Pancreas (tissue), 10 donors: ENCODE measurements around the gene AHCTF1. TPM values are rescaled to one million over a fixed set of nuclear protein-coding genes. Genes with fewer than 3 reads are reported as not detected.

Experiments used
- ATAC-seq, 4 donors: fragments of 200-7000 bp; cut with Tn5 transposase; one replicate each; pipeline versions ENCODE4 v1.8.0 to v1.9.1; 2020; ENCODE audit warnings: mild to moderate bottlenecking in 4 of 4, moderate library complexity in 4 of 4
- DNase-seq, 6 donors: peaks; one replicate each; pipeline ENCODE4 v3.0.0-alpha.2; 2020
- FAIRE-seq: peaks from 2 replicates; lab custom pipeline; 2012; peaks lifted over from hg19 to GRCh38; lab: Jason Lieb, UNC
- H3K27ac ChIP-seq, 4 donors: fragments of 200-600 bp; sonication (generic); 1 replicate in 3 of 4; 2 replicates in 1 of 4; pipeline versions ENCODE4 v1.5.0 to v1.8.0; 2020
- H3K27me3 ChIP-seq, 4 donors: fragments of 200-600 bp; one replicate each; pipeline ENCODE4 v1.8.0; 2021
- H3K36me3 ChIP-seq, 3 donors: fragments of 200-600 bp; sonication (generic) in 1 of 3; one replicate each; pipeline versions ENCODE4 v1.5.0 to v1.8.0; 2020 to 2021
- H3K4me1 ChIP-seq, 3 donors: fragments of 200-600 bp; one replicate each; pipeline ENCODE4 v1.8.0; 2021
- H3K4me3 ChIP-seq, 4 donors: fragments of 200-600 bp; sonication (generic) in 2 of 4; one replicate each; pipeline versions ENCODE4 v1.5.0 to v1.8.0; 2020 to 2021
- H3K9me3 ChIP-seq, 4 donors: fragments of 200-600 bp; one replicate each; pipeline ENCODE4 v1.8.0; 2021
- WGBS, 2 donors: extraction: QIAGEN DNeasy Blood & Tissue Kit; methylation state at CpG; one replicate each; pipeline ENCODE4 v1.1.7; 2013; 5-methylcytosine and 5-hydroxymethylcytosine counted together
- intact Hi-C, 3 donors: fragments of 100-400 bp; cut with DNase I; formaldehyde crosslinking; loops; one replicate each; pipeline versions ENCODE4 v1.11.1 to v1.14.2; 2022
- polyA plus RNA-seq, 2 donors: library from polyadenylated mRNA; stranded (reverse); fragments of 200-250 nt; gene quantifications; one replicate each; pipeline ENCODE4 v1.2.3, GENCODE V29; 2013
- total RNA-seq, 6 donors: library from RNA; stranded (reverse); fragmentation: NEBNext Ultra II Directional in 4 of 6; extraction: Animal tissue kit (Norgen Biotek cat#: 25700) in 4 of 6; gene quantifications; one replicate each; pipeline versions ENCODE4 v1.2.1 to v1.2.4, GENCODE V29; 2021 to 2023
- TF ChIP-seq, protein P1 (sequence below), 4 donors: fragments of 200-600 bp; sonication (generic) in 3 of 4; IDR thresholded peaks; one replicate each; pipeline versions ENCODE4 v1.5.0 to v1.8.0; 2021; ENCODE audit warnings: antibody characterized with exemption in 4 of 4
- donor health status: healthy with polysubstance abuse.
- donor health status: DM: no; HTN: no; CAD: no; lungs with moderate emphysema.
- donor health status: DM: no; HTN: no; CAD: no.
- donor health status: control.
- donor health status: control.
- donor health status: Bipolar disorder and iron deficiency.
- donor health status: DM: yes; HTN: yes; CAD: no.
- donor health status: DM: no; HTN: no; CAD: no.
- donor health status: DM: no; HTN: no; CAD: no.
- donor health status: DM: yes; HTN: yes; CAD: no.

Gene AHCTF1
- total and polyA plus RNA-seq, 8 donors, result 4.8 to 14.6 (median 11.5) TPM

DNA sequence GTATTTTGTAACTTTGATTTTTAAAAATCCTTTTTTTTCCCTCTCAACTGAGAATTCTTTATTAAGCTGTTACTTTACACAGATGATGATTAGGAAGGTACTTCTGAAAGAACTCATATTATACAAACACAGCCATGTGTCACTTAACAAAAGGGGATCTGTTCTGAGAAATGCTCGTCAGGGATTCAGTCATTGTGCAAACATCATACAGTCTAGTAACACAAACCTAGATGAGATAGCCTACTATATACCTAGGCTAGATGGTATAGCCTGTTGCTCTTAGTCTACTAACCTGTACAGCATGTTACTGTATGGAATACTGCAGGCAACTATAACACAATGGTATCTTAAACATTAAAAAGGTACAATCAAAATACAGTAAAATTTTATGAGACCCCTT, 24.9 kb downstream of the AHCTF1 start:
- Histone ChIP-seq H3K27ac (no peak overlapping the region), H3K4me1 (peaks cover 0 to 3% (median 0%) of the 10 kb centered on the region in 3 donors), H3K36me3 (peaks cover 0 to 18% (median 14%) of the 10 kb centered on the region in 3 donors), H3K9me3 (no peaks in the 10 kb centered on the region), H3K27me3 (no peaks in the 10 kb centered on the region), H3K4me3 (no peak overlapping the region)
- intact Hi-C loops, result no loop called here
- DNase-seq, result no peak
- FAIRE-seq, result no peak
- no peak for ATAC-seq
- WGBS, 2 donors, result 29 to 36% methylated on average over 1 of the region's 1 CpG
- TF ChIP-seq, protein P1, sequence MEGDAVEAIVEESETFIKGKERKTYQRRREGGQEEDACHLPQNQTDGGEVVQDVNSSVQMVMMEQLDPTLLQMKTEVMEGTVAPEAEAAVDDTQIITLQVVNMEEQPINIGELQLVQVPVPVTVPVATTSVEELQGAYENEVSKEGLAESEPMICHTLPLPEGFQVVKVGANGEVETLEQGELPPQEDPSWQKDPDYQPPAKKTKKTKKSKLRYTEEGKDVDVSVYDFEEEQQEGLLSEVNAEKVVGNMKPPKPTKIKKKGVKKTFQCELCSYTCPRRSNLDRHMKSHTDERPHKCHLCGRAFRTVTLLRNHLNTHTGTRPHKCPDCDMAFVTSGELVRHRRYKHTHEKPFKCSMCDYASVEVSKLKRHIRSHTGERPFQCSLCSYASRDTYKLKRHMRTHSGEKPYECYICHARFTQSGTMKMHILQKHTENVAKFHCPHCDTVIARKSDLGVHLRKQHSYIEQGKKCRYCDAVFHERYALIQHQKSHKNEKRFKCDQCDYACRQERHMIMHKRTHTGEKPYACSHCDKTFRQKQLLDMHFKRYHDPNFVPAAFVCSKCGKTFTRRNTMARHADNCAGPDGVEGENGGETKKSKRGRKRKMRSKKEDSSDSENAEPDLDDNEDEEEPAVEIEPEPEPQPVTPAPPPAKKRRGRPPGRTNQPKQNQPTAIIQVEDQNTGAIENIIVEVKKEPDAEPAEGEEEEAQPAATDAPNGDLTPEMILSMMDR (IDR thresholded peaks at IDR 0.05), result no peak

DNA sequence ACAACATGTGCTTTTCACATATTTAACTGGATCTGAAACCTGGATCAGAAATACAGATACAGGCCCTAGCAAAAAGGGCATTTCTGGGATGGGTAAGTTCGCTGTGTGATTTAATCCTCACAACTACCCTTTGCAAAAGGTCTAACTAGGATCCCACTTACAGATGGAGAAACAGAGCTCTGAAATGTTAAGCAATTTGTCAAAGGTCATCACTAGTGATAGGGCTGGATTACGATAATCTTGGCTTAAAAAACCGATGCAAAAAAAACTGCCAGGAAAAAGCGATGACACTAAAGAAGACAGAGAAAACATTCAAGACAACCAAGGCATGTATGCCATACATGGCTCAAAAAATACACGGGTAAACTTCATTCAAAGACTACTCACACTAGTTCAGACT, 29.9 kb downstream of the AHCTF1 start:
- intact Hi-C loops, result no loop called here
- DNase-seq, result no peak
- TF ChIP-seq, protein P1 (IDR thresholded peaks at IDR 0.05), result no peak
- Histone ChIP-seq H3K4me1 (no peaks in the 10 kb centered on the region), H3K36me3 (peaks cover 0 to 51% (median 20%) of the 10 kb centered on the region in 3 donors), H3K4me3 (no peak overlapping the region), H3K27me3 (no peaks in the 10 kb centered on the region), H3K27ac (no peak overlapping the region), H3K9me3 (no peaks in the 10 kb centered on the region)
- WGBS, 2 donors, result 88 to 90% methylated on average over 5 of the region's 5 CpGs
- FAIRE-seq, result no peak
- no peak for ATAC-seq

DNA sequence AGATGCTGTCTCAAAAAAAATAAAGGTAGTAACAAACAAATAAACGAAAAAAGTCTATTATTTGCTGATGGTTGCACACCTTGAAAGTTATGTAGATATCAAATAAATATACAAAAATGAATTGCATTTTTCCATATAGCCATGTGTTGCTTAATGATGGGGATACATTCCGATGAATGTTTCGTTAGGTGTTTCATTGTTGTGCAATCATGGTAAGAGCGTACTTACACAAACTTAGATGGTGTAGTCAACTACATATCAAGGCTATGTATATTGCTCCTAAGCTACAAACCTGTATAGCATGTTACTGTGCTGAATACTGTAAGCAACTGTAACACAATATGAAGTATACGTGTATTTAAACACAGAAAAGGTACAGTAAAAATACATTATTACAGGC, 34.4 kb downstream of the AHCTF1 start:
- no peaks in the 10 kb centered on the region for H3K9me3 ChIP-seq
- intact Hi-C loops, result no loop called here
- WGBS, 2 donors, result 94 to 98% methylated on average over 5 of the region's 5 CpGs
- peaks cover 0 to 68% (median 31%) of the 10 kb centered on the region in 3 donors for H3K36me3 ChIP-seq
- FAIRE-seq (no peak), DNase-seq (no peak), ATAC-seq (no peak)
- H3K4me1 ChIP-seq, result no peaks in the 10 kb centered on the region
- TF ChIP-seq, protein P1 (IDR thresholded peaks at IDR 0.05), result no peak
- no peaks in the 10 kb centered on the region for H3K27me3 ChIP-seq
- no peak overlapping the region for H3K4me3 ChIP-seq
- no peak overlapping the region for H3K27ac ChIP-seq

DNA sequence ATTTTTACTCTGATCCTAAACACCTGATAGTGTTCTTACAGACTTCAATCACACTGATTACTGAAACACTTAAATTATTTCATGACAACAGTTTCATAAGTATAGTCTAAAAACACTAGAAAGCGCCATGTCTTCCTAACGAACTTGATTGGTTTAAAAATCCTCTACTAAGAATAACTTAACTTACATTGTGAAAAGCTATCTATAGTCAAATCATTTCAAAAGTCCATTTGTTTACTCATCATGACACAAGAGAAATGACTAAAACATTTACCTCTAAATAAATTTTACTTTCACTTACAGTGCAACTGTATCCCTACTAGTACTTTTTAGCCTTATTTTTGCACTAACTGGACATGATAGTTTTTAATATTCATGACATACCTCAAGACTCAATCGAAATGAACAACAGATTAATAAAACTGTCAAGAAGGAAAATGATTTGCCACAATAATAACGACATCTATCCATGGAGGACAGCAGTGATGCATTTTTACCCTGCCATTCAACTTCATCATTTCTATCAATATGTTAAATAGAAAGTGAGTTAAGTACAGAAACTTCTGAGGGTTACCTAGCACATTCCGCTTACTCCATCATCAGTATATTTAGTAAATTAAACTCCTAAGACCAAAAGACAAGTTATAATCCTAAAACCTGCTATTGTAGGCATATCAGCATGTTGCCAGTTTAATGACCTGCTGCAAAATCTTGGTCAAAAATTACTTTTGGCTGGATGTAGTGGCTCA, 38.4 kb downstream of the AHCTF1 start:
- no peak overlapping the region for H3K27ac ChIP-seq
- intact Hi-C loops, result no loop called here
- H3K27me3 ChIP-seq, result no peaks in the 10 kb centered on the region
- ATAC-seq, result no peak
- H3K36me3 ChIP-seq, result peaks cover 0 to 70% (median 34%) of the 10 kb centered on the region in 3 donors
- TF ChIP-seq, protein P1 (IDR thresholded peaks at IDR 0.05), result no peak
- H3K9me3 ChIP-seq, result no peaks in the 10 kb centered on the region
- H3K4me1 ChIP-seq, result no peaks in the 10 kb centered on the region
- H3K4me3 ChIP-seq, result no peak overlapping the region
- FAIRE-seq, result no peak
- WGBS, 2 donors, result 85 to 91% methylated on average over 5 of the region's 5 CpGs
- no peak for DNase-seq

DNA sequence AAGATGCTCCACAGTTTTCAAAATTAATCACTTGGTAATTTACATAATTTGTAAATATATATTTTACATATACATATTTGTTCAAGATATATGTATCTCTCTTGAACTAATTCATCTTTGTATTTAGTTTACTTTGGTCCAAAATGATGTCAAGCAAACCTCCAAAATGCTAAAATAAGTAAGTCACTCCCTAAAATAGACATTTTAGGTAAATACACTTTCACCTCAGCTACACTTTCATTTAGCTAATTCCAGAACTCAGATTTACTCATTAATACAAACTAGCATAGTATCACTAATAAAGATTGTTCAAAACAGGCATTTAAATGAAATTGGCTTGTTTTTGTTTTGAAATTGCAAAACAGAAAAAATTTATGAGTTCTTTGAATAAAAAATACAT, 40.6 kb downstream of the AHCTF1 start:
- TF ChIP-seq, protein P1 (IDR thresholded peaks at IDR 0.05), result no peak
- FAIRE-seq, result no peak
- Histone ChIP-seq H3K9me3 (no peaks in the 10 kb centered on the region), H3K27ac (no peak overlapping the region), H3K4me3 (no peak overlapping the region), H3K4me1 (no peaks in the 10 kb centered on the region), H3K27me3 (no peaks in the 10 kb centered on the region), H3K36me3 (peaks cover 2 to 62% (median 34%) of the 10 kb centered on the region in 3 donors)
- DNase-seq, result no peak
- intact Hi-C loops, result no loop called here
- ATAC-seq, result no peak
